ENCODE results near the gene MAP1B. TPM values are rescaled to one million over a fixed set of nuclear protein-coding genes. Genes with fewer than 3 reads are reported as not detected.

The MAP1B gene
- total RNA-seq, 1 experiment from 2014 or later = 163 TPM

- H3K27ac ChIP-seq = no peak overlapping the region
- peaks cover 17% of the 10 kb centered on the region; the same call in 1 of the 2 replicates for H3K79me2 ChIP-seq (ENCODE audit: low read depth)
- POLR2A ChIA-PET (ENCODE audit: unreplicated experiment) = no interaction called here
- H3K9me3 ChIP-seq (ENCODE audit: insufficient read depth, low read depth) = no peaks in the 10 kb centered on the region
- no peaks in the 10 kb centered on the region for H3K4me1 ChIP-seq (replicated peaks; ENCODE audit: insufficient read depth)
- no peaks in the 10 kb centered on the region; the same call in none of the 2 replicates for H4K20me1 ChIP-seq (ENCODE audit: insufficient read depth)
- peaks cover 15% of the 10 kb centered on the region; the same call in 1 of the 2 replicates for H3K36me3 ChIP-seq (ENCODE audit: low read depth)
- no TSS peak for BruUV-seq (replicated peaks)
- H3F3A ChIP-seq (ENCODE audit: insufficient read depth, low read depth) = 0 out of 2 replicates have a peak, but pooled peaks cover 2% of the 10 kb centered on the region
- intact Hi-C loops (cut with micrococcal nuclease; ENCODE audit: unreplicated experiment) = no loop called here
- TF ChIP-seq EZH2 (IDR thresholded peaks at IDR 0.05; ENCODE audit: low read depth) = no peak
- no peak for TF ChIP-seq CTCF (conservative IDR thresholded peaks at IDR 0.05)
- no peak overlapping the region for H2AFZ ChIP-seq
- no peak overlapping the region for H3K4me2 ChIP-seq
- H3K9me2 ChIP-seq (ENCODE audit: insufficient read depth) = no peaks in the 10 kb centered on the region
- H3K27me3 ChIP-seq (ENCODE audit: insufficient read depth, low read depth) = no peaks in the 10 kb centered on the region
- H3K4me3 ChIP-seq = no peak overlapping the region
- no peak for DNase-seq
- CTCF ChIA-PET = no interaction called here
These were observed 77.1 kb downstream of the MAP1B start for GRCh38 chr5:72184408-72184807.

GRCh38 chr5:72185496-72186329 is 78.4 kb downstream of the MAP1B start:
- ChIA-PET CTCF (no interaction called here), POLR2A (ENCODE audit: unreplicated experiment) (interaction anchor here (0.7 kb wide), 1 partner anchor 17 kb away, joined by 3 read pairs; no protein-coding TSS in a partner anchor)
- Histone ChIP-seq H3K27ac (no peak overlapping the region), H3F3A (ENCODE audit: insufficient read depth, low read depth) (no peaks in the 10 kb centered on the region), H3K27me3 (ENCODE audit: insufficient read depth, low read depth) (no peaks in the 10 kb centered on the region), H3K4me1 (replicated peaks; ENCODE audit: insufficient read depth) (no peaks in the 10 kb centered on the region), H4K20me1 (ENCODE audit: insufficient read depth) (no peaks in the 10 kb centered on the region; the same call in none of the 2 replicates), H3K4me2 (no peak overlapping the region), H3K4me3 (no peak overlapping the region), H3K79me2 (ENCODE audit: low read depth) (peaks cover 6% of the 10 kb centered on the region; the same call in 1 of the 2 replicates), H3K36me3 (ENCODE audit: low read depth) (peaks cover 18% of the 10 kb centered on the region), H2AFZ (no peak overlapping the region), H3K9me2 (ENCODE audit: insufficient read depth) (no peaks in the 10 kb centered on the region), H3K9me3 (ENCODE audit: insufficient read depth, low read depth) (no peaks in the 10 kb centered on the region)
- intact Hi-C loops (cut with micrococcal nuclease; ENCODE audit: unreplicated experiment) = no loop called here
- BruUV-seq (replicated peaks) = no TSS peak
- TF ChIP-seq CTCF (conservative IDR thresholded peaks at IDR 0.05) = no peak
- no peak for TF ChIP-seq EZH2 (IDR thresholded peaks at IDR 0.05; ENCODE audit: low read depth)
- DNase-seq = no peak

GRCh38 chr5:72187388-72188075 is 80.3 kb downstream of the MAP1B start:
- no peaks in the 10 kb centered on the region for H3K9me2 ChIP-seq (ENCODE audit: insufficient read depth)
- no peaks in the 10 kb centered on the region for H3F3A ChIP-seq (ENCODE audit: insufficient read depth, low read depth)
- H3K4me2 ChIP-seq = no peak overlapping the region
- intact Hi-C loops (cut with micrococcal nuclease; ENCODE audit: unreplicated experiment) = no loop called here
- H3K27ac ChIP-seq = no peak overlapping the region
- no peaks in the 10 kb centered on the region for H3K79me2 ChIP-seq (ENCODE audit: low read depth)
- H3K36me3 ChIP-seq (ENCODE audit: low read depth) = peaks cover 28% of the 10 kb centered on the region
- H3K4me3 ChIP-seq = no peak overlapping the region
- H3K4me1 ChIP-seq (replicated peaks; ENCODE audit: insufficient read depth) = no peaks in the 10 kb centered on the region
- ChIA-PET CTCF (no interaction called here), POLR2A (ENCODE audit: unreplicated experiment) (interaction anchor here (0.5 kb wide), 2 partner anchors 80 to 313 kb away, joined by 3 read pairs; no protein-coding TSS in a partner anchor)
- H4K20me1 ChIP-seq (ENCODE audit: insufficient read depth) = no peaks in the 10 kb centered on the region; the same call in 1 of the 2 replicates
- no peak for DNase-seq
- no peak overlapping the region for H2AFZ ChIP-seq
- no peaks in the 10 kb centered on the region; the same call in 1 of the 2 replicates for H3K9me3 ChIP-seq (ENCODE audit: insufficient read depth, low read depth)
- H3K27me3 ChIP-seq (ENCODE audit: insufficient read depth, low read depth) = no peaks in the 10 kb centered on the region
- TF ChIP-seq EZH2 (IDR thresholded peaks at IDR 0.05; ENCODE audit: low read depth) (no peak), CTCF (conservative IDR thresholded peaks at IDR 0.05) (no peak)
- BruUV-seq (replicated peaks) = no TSS peak
